Mucosa of rectum (tissue), 2 donors: Measurements from ENCODE around the gene TMEM175.

ENCODE experiments used
- H3K27ac ChIP-seq, 2 donors: one replicate each; pipeline ENCODE4 v1.7.0; 2013; ENCODE audit warnings: inconsistent platforms in 2 of 2, low read depth in 2 of 2, low read length in 2 of 2
- H3K27me3 ChIP-seq, 2 donors: one replicate each; pipeline ENCODE4 v1.7.0; 2013; ENCODE audit warnings: low read length in 2 of 2; ENCODE audit not compliant: control insufficient read depth in 2 of 2, insufficient read depth in 2 of 2
- H3K36me3 ChIP-seq, 2 donors: one replicate each; pipeline ENCODE4 v1.7.0; 2013; ENCODE audit warnings: low read length in 2 of 2; ENCODE audit not compliant: control insufficient read depth in 2 of 2, insufficient read depth in 2 of 2
- H3K4me1 ChIP-seq, 2 donors: one replicate each; pipeline ENCODE4 v1.7.0; 2013; ENCODE audit warnings: low read length in 2 of 2, mild to moderate bottlenecking in 1 of 2; ENCODE audit not compliant: control insufficient read depth in 2 of 2, insufficient read depth in 2 of 2
- H3K4me3 ChIP-seq, 2 donors: one replicate each; pipeline ENCODE4 v1.7.0; 2013; ENCODE audit warnings: low read length in 2 of 2
- H3K9ac ChIP-seq, 2 donors: one replicate each; pipeline ENCODE4 v1.7.0; 2013; ENCODE audit warnings: low read length in 2 of 2, low read depth in 1 of 2, mild to moderate bottlenecking in 1 of 2
- H3K9me3 ChIP-seq, 2 donors: one replicate each; pipeline ENCODE4 v1.7.0; 2013; ENCODE audit warnings: low read length in 2 of 2; ENCODE audit not compliant: control insufficient read depth in 2 of 2
- donor health status: healthy.
- donor health status: Normal muscosa, but diverticular disease.

Gene TMEM175

DNA sequence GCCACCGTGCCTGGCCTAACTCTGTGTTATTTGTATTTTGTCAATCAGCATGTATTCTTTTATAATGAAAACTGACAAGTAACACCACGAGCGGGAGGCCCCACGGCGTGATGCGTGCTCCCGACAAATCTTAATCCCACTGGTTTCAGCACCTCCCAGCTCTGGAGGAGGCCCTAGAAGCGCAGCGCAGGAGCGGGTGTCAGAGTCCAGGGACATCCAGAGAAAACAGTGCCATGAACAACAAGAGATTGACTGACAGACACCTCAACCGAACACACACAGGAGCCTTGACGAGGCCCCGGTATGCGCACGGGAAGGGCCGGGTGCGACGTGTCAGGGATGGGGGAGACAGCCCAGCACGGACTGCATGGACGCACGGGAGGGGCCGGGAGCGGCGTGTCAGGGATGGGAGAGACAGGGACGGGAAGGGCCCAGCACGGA, 23.1 kb upstream of the TMEM175 start:
- Histone ChIP-seq H3K27me3 (no peaks in the 10 kb centered on the region), H3K9me3 (no peaks in the 10 kb centered on the region), H3K36me3 (peaks cover 21 to 57% of the 10 kb centered on the region in 2 donors), H3K9ac (no peak overlapping the region), H3K4me3 (no peak overlapping the region), H3K4me1 (peaks cover 8 to 13% of the 10 kb centered on the region in 2 donors), H3K27ac (no peak overlapping the region)

- H3K9me3 ChIP-seq, result no peaks in the 10 kb centered on the region
- H3K27ac ChIP-seq, result no peak overlapping the region
- peaks cover 20 to 53% of the 10 kb centered on the region in 2 donors for H3K36me3 ChIP-seq
- H3K9ac ChIP-seq, result no peak overlapping the region
- no peak overlapping the region for H3K4me3 ChIP-seq
- H3K4me1 ChIP-seq, result peaks cover 8 to 13% of the 10 kb centered on the region in 2 donors
- H3K27me3 ChIP-seq, result no peaks in the 10 kb centered on the region
Observed at GRCh38 chr4:909821-910220, 22.4 kb upstream of the TMEM175 start.

DNA sequence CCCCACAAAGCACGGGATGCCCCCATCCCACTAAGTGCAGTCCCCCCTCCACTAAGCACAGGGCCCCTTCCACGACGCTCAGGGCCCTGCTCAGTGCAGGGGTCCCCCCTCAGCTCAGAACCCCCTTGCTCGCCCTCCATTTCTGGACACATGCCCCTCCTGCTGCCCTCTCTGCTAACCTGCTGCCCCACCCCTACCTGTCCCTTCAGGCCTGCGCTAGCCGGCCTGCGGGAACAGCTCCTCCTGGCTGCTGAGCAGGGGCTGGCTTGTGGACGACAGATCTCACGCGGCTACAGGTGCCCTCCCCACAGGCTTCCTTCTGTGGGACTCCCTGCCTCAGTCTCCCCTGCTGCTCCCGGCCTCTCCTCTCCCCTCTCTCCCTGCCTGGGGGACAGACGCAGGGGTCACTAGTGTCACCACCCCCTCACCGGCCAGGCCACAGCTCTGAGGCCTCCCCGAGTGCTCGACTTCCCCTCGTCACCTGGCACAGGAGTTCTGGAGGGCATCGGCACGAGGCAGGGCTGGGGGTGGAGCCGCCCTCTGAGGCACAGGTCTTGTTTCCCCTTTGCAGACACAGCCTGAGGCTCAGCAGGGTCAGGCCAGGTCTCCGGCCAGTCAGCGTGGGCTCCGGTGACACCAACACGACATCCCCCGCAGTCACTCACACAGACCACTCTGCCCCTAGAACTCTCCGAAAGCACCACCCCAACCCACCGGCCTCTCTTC, 21.7 kb upstream of the TMEM175 start:
- H3K4me3 ChIP-seq, result no peak overlapping the region
- no peak overlapping the region for H3K27ac ChIP-seq
- no peaks in the 10 kb centered on the region for H3K27me3 ChIP-seq
- no peak overlapping the region for H3K9ac ChIP-seq
- H3K36me3 ChIP-seq, result peaks cover 19 to 50% of the 10 kb centered on the region in 2 donors
- H3K4me1 ChIP-seq, result peaks cover 8 to 13% of the 10 kb centered on the region in 2 donors
- H3K9me3 ChIP-seq, result no peaks in the 10 kb centered on the region

- Histone ChIP-seq H3K4me1 (peaks cover 8 to 13% of the 10 kb centered on the region in 2 donors), H3K9ac (no peak overlapping the region), H3K36me3 (peaks cover 19 to 43% of the 10 kb centered on the region in 2 donors), H3K27ac (no peak overlapping the region), H3K27me3 (no peaks in the 10 kb centered on the region), H3K9me3 (no peaks in the 10 kb centered on the region), H3K4me3 (no peak overlapping the region)
Observed at GRCh38 chr4:911221-911751, 21.0 kb upstream of the TMEM175 start.

DNA sequence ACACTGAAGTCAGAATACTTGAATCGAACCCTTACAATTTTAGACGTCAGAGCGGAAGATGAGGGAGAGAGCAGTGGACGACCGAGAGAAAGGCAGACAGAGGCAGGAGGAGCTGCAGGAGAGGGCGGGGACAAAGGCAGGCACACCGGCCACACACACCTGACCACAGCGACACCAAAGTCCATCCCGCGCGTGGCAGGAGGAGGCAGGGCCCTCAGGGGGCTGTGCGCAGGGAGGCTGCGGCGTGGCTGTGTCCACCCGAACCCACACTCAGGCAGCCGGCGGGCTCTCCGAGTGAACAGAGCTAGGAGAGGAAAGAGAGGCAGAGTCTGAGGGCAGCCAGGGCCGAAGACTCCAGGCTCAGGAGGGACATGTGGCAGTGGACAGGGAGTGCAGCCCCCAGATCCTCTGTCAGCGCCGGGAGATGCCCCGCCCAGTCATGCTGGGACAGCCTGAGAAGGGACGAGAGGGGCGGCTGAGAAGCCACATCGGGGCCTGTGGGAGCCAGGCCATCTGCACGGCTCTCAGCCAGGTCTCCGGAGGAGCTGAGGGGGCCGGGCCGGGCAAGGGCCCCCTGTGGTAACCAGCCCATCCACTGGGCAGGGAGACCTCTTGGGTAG, 20.3 kb upstream of the TMEM175 start:
- Histone ChIP-seq H3K27me3 (no peaks in the 10 kb centered on the region), H3K4me3 (no peak overlapping the region), H3K4me1 (peaks cover 8 to 13% of the 10 kb centered on the region in 2 donors), H3K9me3 (no peaks in the 10 kb centered on the region), H3K36me3 (peaks cover 19 to 37% of the 10 kb centered on the region in 2 donors), H3K9ac (no peak overlapping the region), H3K27ac (peak overlapping the region; percentile 65 to 71)

- peak overlapping the region; percentile 65 to 71 for H3K27ac ChIP-seq
- H3K36me3 ChIP-seq, result peaks cover 18 to 36% of the 10 kb centered on the region in 2 donors
- no peaks in the 10 kb centered on the region for H3K27me3 ChIP-seq
- H3K9ac ChIP-seq, result no peak overlapping the region
- H3K4me1 ChIP-seq, result peaks cover 8 to 13% of the 10 kb centered on the region in 2 donors
- no peak overlapping the region for H3K4me3 ChIP-seq
- H3K9me3 ChIP-seq, result no peaks in the 10 kb centered on the region
Observed at GRCh38 chr4:912548-913279, 19.5 kb upstream of the TMEM175 start.

- no peak overlapping the region for H3K9ac ChIP-seq
- no peak overlapping the region for H3K4me3 ChIP-seq
Observed at GRCh38 chr4:913280-913618, 19.0 kb upstream of the TMEM175 start.

DNA sequence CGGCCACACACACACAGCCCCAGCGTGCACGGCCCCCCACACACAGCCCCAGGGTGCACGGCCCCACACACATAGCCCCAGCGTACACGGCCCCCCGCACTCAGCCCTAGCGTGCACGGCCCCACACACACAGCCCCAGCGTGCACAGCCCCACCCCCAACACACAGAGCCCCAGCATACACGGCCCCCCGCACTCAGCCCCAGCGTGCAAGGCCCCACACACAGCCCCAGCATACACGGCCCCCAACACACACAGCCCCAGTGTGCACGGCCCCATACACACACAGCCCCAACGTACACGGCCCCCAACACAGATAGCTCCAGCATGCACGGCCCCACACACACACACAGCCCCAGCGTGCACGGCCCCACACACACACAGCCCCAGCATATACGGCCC, 17.7 kb upstream of the TMEM175 start:
- Histone ChIP-seq H3K27me3 (no peaks in the 10 kb centered on the region), H3K36me3 (peaks cover 14 to 24% of the 10 kb centered on the region in 2 donors), H3K4me3 (no peak overlapping the region), H3K9me3 (no peaks in the 10 kb centered on the region), H3K4me1 (peaks cover 8 to 13% of the 10 kb centered on the region in 2 donors), H3K9ac (no peak overlapping the region), H3K27ac (no peak overlapping the region)

More at GRCh38 chr4:913280-913618, 19.0 kb upstream of the TMEM175 start:
- Histone ChIP-seq H3K9me3 (no peaks in the 10 kb centered on the region), H3K4me1 (peaks cover 8 to 13% of the 10 kb centered on the region in 2 donors), H3K36me3 (peaks cover 14 to 32% of the 10 kb centered on the region in 2 donors), H3K27ac (no peak overlapping the region), H3K27me3 (no peaks in the 10 kb centered on the region)

- Histone ChIP-seq H3K9ac (no peak overlapping the region), H3K36me3 (peaks cover 14 to 20% of the 10 kb centered on the region in 2 donors), H3K9me3 (no peaks in the 10 kb centered on the region), H3K4me1 (peaks cover 8 to 13% of the 10 kb centered on the region in 2 donors), H3K27me3 (no peaks in the 10 kb centered on the region), H3K4me3 (no peak overlapping the region), H3K27ac (no peak overlapping the region)
Observed at GRCh38 chr4:915041-915474, 17.2 kb upstream of the TMEM175 start.

GRCh38 chr4:915595-915994, 16.7 kb upstream of the TMEM175 start:
- no peak overlapping the region for H3K9ac ChIP-seq
- no peaks in the 10 kb centered on the region for H3K27me3 ChIP-seq
- peaks cover 8 to 13% of the 10 kb centered on the region in 2 donors for H3K4me1 ChIP-seq
- peaks cover 10 to 18% of the 10 kb centered on the region in 2 donors for H3K36me3 ChIP-seq
- no peak overlapping the region for H3K27ac ChIP-seq
- H3K4me3 ChIP-seq, result no peak overlapping the region
- H3K9me3 ChIP-seq, result no peaks in the 10 kb centered on the region
